Nephron progenitor cell (in vitro differentiated cells): ENCODE measurements around the gene FGGY.

Experiments used
- DNase-seq: peaks from one replicate; pipeline ENCODE4 v3.0.0; 2021
- H3K27ac Mint-ChIP-seq: 2 replicates; pipeline ENCODE4 v1.8.0; 2021; ENCODE audit warnings: mild to moderate bottlenecking, moderate library complexity, mixed read lengths
- H3K27me3 Mint-ChIP-seq: 2 replicates; pipeline ENCODE4 v1.8.0; 2021; ENCODE audit warnings: mild to moderate bottlenecking, low read depth, mixed read lengths; ENCODE audit not compliant: poor library complexity
- H3K36me3 Mint-ChIP-seq: 2 replicates; pipeline ENCODE4 v1.8.0; 2021; ENCODE audit warnings: low read depth, mixed read lengths
- H3K4me1 Mint-ChIP-seq: 2 replicates; pipeline ENCODE4 v1.8.0; 2021; ENCODE audit warnings: mixed read lengths
- H3K4me3 Mint-ChIP-seq: 2 replicates; pipeline ENCODE4 v1.8.0; 2021; ENCODE audit warnings: mild to moderate bottlenecking, moderate library complexity, mixed read lengths
- H3K9me3 Mint-ChIP-seq: 2 replicates; pipeline ENCODE4 v1.8.0; 2021; ENCODE audit warnings: mild to moderate bottlenecking, moderate library complexity, mixed read lengths
- TF ChIP-seq, protein P1 (sequence below): fragments of 200-600 bp; sonication (generic); IDR thresholded peaks from 2 replicates; pipeline ENCODE4 v1.5.0; 2021; ENCODE audit warnings: antibody characterized with exemption

Gene FGGY

GRCh38 chr1:59775480-59775879, 478.6 kb downstream of the FGGY start:
- Mint-ChIP-seq H3K4me3 (no peak overlapping the region), H3K27ac (no peak overlapping the region), H3K4me1 (no peaks in the 10 kb centered on the region), H3K36me3 (no peaks in the 10 kb centered on the region), H3K9me3 (no peaks in the 10 kb centered on the region), H3K27me3 (peaks cover 10% of the 10 kb centered on the region)
- TF ChIP-seq, protein P1, sequence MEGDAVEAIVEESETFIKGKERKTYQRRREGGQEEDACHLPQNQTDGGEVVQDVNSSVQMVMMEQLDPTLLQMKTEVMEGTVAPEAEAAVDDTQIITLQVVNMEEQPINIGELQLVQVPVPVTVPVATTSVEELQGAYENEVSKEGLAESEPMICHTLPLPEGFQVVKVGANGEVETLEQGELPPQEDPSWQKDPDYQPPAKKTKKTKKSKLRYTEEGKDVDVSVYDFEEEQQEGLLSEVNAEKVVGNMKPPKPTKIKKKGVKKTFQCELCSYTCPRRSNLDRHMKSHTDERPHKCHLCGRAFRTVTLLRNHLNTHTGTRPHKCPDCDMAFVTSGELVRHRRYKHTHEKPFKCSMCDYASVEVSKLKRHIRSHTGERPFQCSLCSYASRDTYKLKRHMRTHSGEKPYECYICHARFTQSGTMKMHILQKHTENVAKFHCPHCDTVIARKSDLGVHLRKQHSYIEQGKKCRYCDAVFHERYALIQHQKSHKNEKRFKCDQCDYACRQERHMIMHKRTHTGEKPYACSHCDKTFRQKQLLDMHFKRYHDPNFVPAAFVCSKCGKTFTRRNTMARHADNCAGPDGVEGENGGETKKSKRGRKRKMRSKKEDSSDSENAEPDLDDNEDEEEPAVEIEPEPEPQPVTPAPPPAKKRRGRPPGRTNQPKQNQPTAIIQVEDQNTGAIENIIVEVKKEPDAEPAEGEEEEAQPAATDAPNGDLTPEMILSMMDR, result no peak
- no peak for DNase-seq

- DNase-seq, result no peak
- Mint-ChIP-seq H3K9me3 (no peaks in the 10 kb centered on the region), H3K4me1 (no peaks in the 10 kb centered on the region), H3K36me3 (no peaks in the 10 kb centered on the region), H3K4me3 (no peak overlapping the region), H3K27me3 (peaks cover 10% of the 10 kb centered on the region), H3K27ac (no peak overlapping the region)
- TF ChIP-seq, protein P1, result no peak
These were observed 480.3 kb downstream of the FGGY start for GRCh38 chr1:59776960-59777852.

GRCh38 chr1:59779949-59780348, 483.1 kb downstream of the FGGY start:
- Mint-ChIP-seq H3K4me1 (no peaks in the 10 kb centered on the region), H3K4me3 (no peak overlapping the region), H3K27me3 (peaks cover 10% of the 10 kb centered on the region), H3K9me3 (no peaks in the 10 kb centered on the region), H3K27ac (no peak overlapping the region), H3K36me3 (no peaks in the 10 kb centered on the region)
- TF ChIP-seq, protein P1, result no peak
- no peak for DNase-seq

GRCh38 chr1:59788825-59789224, 491.9 kb downstream of the FGGY start:
- Mint-ChIP-seq H3K27ac (no peak overlapping the region), H3K9me3 (peaks cover 55% of the 10 kb centered on the region), H3K4me1 (no peaks in the 10 kb centered on the region), H3K27me3 (no peaks in the 10 kb centered on the region), H3K4me3 (no peak overlapping the region), H3K36me3 (peaks cover 26% of the 10 kb centered on the region)
- DNase-seq, result no peak
- TF ChIP-seq, protein P1, result no peak

DNA sequence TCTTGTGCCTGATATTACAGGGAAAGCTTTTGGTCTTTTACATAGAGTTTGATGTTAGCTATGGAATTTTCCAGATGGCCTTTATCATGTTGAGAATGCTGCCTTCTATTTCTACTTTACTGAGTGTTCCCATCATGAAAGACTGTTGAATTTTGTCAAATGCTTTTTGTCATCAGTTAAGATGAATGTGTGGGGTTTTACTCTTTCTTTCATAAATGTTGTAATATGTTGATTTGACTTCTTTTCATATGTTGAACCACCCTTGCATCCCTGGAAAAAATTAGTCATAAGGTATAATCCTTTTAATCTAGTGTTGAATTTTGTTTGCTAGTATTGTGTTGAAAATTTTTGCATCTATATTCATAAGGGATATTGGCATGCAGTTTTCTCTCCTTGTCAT, 501.7 kb downstream of the FGGY start:
- no peak for DNase-seq
- TF ChIP-seq, protein P1, result no peak
- Mint-ChIP-seq H3K36me3 (no peaks in the 10 kb centered on the region), H3K4me1 (no peaks in the 10 kb centered on the region), H3K4me3 (no peak overlapping the region), H3K27ac (no peak overlapping the region), H3K9me3 (peaks cover 12% of the 10 kb centered on the region), H3K27me3 (peaks cover 3% of the 10 kb centered on the region)
